Panc1 (cell line): Measurements from ENCODE around the gene DRAXIN. TPM values are rescaled to one million over a fixed set of nuclear protein-coding genes. Genes with fewer than 3 reads are reported as not detected.
A peak's percentile ranks its signal among the peaks of the same experiment; 100 is the strongest.

Source experiments
- ATAC-seq: fragments of 200-7000 bp; cut with Tn5 transposase; 2 replicates; pipeline ENCODE4 v1.9.1; 2020; ENCODE audit warnings: mild to moderate bottlenecking, moderate library complexity
- BruUV-seq: library from RNA; stranded (reverse); fragments of 400-500 nt; replicated peaks from 2 replicates; lab custom pipeline; 2021; lab: Mats Ljungman, UMichigan
- CTCF ChIA-PET: fragments of 300-600 bp; sonication (Branson Sonifier 250); formaldehyde crosslinking; loops from one replicate; lab custom pipeline; 2022; ENCODE audit warnings: antibody characterized with exemption; lab: Charles Lee
- POLR2A ChIA-PET: fragments of 300-600 bp; sonication (Branson Sonifier 250); formaldehyde crosslinking; loops from one replicate; lab custom pipeline; 2022; ENCODE audit warnings: antibody characterized with exemption; lab: Charles Lee
- DNase-seq: peaks from one replicate; pipeline ENCODE4 v3.0.0-alpha.2; 2010; ENCODE audit warnings: low read depth, low spot score
- H3K27ac ChIP-seq: 2 replicates; pipeline ENCODE4 v1.5.1; 2011; ENCODE audit warnings: mild to moderate bottlenecking, low read length, inconsistent platforms
- H3K27me3 ChIP-seq: fragments of 200-500 bp; sonication (Bioruptor generic); 2 replicates; pipeline ENCODE4 v1.6.0; 2014; ENCODE audit warnings: low read length, inconsistent platforms; ENCODE audit not compliant: control insufficient read depth, insufficient read depth
- H3K36me3 ChIP-seq: fragments of 200-500 bp; sonication (Bioruptor generic); 2 replicates; pipeline ENCODE4 v1.5.1; 2014; ENCODE audit warnings: inconsistent platforms, mild to moderate bottlenecking, low read length, moderate library complexity; ENCODE audit not compliant: control insufficient read depth, insufficient read depth
- H3K4me1 ChIP-seq: 2 replicates; pipeline ENCODE4 v1.5.1; 2011; ENCODE audit warnings: inconsistent platforms, mild to moderate bottlenecking, low read length, moderate library complexity; ENCODE audit not compliant: control insufficient read depth, insufficient read depth
- H3K4me3 ChIP-seq, 2 experiments: 2 replicates each; pipeline ENCODE4 v1.5.1; 2011 to 2012; ENCODE audit warnings: low read depth in 2 of 2, low read length in 2 of 2, mild to moderate bottlenecking in 2 of 2, inconsistent platforms in 1 of 2, moderate library complexity in 1 of 2
- H3K9me3 ChIP-seq: fragments of 200-500 bp; sonication (Bioruptor generic); 2 replicates; pipeline ENCODE4 v1.5.1; 2014; ENCODE audit warnings: low read depth, mild to moderate bottlenecking, inconsistent platforms, low read length, moderate library complexity; ENCODE audit not compliant: control insufficient read depth, insufficient read depth
- POLR2AphosphoS5 ChIP-seq: IDR thresholded peaks from 2 replicates; pipeline ENCODE4 v1.6.1; 2012; ENCODE audit warnings: mild to moderate bottlenecking, low read depth, low read length, moderate library complexity
- SIN3A ChIP-seq: IDR thresholded peaks from 2 replicates; pipeline ENCODE4 v1.6.1; 2012; ENCODE audit warnings: low read depth, mild to moderate bottlenecking, low read length, moderate library complexity, borderline replicate concordance; ENCODE audit not compliant: insufficient read depth
- TCF7L2 ChIP-seq: IDR thresholded peaks from 2 replicates; pipeline ENCODE4 v1.6.1; 2011; ENCODE audit warnings: mild to moderate bottlenecking, low read depth, low read length, inconsistent platforms
- in situ Hi-C: cut with HindIII; loops from 2 replicates; pipeline ENCODE4 v1.10.0; 2016; ENCODE audit warnings: low sequenced_read_pairs, low pct_unique_long_range_greater_than_20kb
- intact Hi-C: fragments of 100-400 bp; cut with micrococcal nuclease; formaldehyde crosslinking; loops from one replicate; pipeline ENCODE4 v1.10.0; 2022; ENCODE audit not compliant: unreplicated experiment
- total RNA-seq: library from RNA; stranded (reverse); gene quantifications from one replicate; pipeline ENCODE4 v1.2.1, GENCODE V29; 2021; ENCODE audit not compliant: unreplicated experiment
- TF ChIP-seq, protein P1 (sequence below), 2 experiments: IDR thresholded peaks; 2 replicates each; pipeline ENCODE4 v1.6.1; 2011 to 2012; ENCODE audit warnings: low read depth in 2 of 2, control low read depth in 1 of 2, low read length in 1 of 2, mild to moderate bottlenecking in 1 of 2, moderate library complexity in 1 of 2; ENCODE audit not compliant: insufficient read depth in 1 of 2
- TF ChIP-seq, protein P2 (sequence below): fragments of 450-650 bp; IDR thresholded peaks from 2 replicates; pipeline ENCODE4 v1.5.1; 2017; ENCODE audit warnings: mild to moderate bottlenecking

The DRAXIN gene
- total RNA-seq, 1 experiment from 2014 or later: 0.13 TPM

DNA sequence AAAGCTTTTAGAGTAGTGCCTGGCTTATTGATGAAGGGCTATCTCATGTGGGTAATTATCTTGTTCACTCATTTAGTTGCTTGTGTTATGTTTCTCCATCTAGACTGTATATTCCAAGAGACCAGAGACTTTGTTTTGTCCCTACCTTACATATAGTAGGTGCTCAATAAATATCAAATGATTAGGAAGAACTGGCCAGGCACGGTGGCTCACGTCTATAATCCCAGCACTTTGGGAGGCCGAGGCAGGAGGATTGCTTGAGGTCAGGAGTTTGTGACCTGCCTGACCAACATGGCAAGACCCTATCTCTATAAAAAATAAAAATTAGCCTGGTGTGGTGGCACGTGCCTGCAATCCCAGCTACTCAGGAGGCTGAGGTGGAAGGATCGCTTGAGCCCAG lies 46.2 kb upstream of the DRAXIN start:
- no peak overlapping the region for H3K4me3 ChIP-seq
- no peaks in the 10 kb centered on the region for H3K27me3 ChIP-seq
- no peaks in the 10 kb centered on the region for H3K9me3 ChIP-seq
- TF ChIP-seq, protein P1, sequence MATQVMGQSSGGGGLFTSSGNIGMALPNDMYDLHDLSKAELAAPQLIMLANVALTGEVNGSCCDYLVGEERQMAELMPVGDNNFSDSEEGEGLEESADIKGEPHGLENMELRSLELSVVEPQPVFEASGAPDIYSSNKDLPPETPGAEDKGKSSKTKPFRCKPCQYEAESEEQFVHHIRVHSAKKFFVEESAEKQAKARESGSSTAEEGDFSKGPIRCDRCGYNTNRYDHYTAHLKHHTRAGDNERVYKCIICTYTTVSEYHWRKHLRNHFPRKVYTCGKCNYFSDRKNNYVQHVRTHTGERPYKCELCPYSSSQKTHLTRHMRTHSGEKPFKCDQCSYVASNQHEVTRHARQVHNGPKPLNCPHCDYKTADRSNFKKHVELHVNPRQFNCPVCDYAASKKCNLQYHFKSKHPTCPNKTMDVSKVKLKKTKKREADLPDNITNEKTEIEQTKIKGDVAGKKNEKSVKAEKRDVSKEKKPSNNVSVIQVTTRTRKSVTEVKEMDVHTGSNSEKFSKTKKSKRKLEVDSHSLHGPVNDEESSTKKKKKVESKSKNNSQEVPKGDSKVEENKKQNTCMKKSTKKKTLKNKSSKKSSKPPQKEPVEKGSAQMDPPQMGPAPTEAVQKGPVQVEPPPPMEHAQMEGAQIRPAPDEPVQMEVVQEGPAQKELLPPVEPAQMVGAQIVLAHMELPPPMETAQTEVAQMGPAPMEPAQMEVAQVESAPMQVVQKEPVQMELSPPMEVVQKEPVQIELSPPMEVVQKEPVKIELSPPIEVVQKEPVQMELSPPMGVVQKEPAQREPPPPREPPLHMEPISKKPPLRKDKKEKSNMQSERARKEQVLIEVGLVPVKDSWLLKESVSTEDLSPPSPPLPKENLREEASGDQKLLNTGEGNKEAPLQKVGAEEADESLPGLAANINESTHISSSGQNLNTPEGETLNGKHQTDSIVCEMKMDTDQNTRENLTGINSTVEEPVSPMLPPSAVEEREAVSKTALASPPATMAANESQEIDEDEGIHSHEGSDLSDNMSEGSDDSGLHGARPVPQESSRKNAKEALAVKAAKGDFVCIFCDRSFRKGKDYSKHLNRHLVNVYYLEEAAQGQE (IDR thresholded peaks at IDR 0.05; ENCODE audit: insufficient read depth in 1 of 2, low read depth in 2 of 2, low read length in 1 of 2): no peak
- TF ChIP-seq POLR2AphosphoS5 (no peak), TCF7L2 (no peak), SIN3A (no peak)
- TF ChIP-seq, protein P2, sequence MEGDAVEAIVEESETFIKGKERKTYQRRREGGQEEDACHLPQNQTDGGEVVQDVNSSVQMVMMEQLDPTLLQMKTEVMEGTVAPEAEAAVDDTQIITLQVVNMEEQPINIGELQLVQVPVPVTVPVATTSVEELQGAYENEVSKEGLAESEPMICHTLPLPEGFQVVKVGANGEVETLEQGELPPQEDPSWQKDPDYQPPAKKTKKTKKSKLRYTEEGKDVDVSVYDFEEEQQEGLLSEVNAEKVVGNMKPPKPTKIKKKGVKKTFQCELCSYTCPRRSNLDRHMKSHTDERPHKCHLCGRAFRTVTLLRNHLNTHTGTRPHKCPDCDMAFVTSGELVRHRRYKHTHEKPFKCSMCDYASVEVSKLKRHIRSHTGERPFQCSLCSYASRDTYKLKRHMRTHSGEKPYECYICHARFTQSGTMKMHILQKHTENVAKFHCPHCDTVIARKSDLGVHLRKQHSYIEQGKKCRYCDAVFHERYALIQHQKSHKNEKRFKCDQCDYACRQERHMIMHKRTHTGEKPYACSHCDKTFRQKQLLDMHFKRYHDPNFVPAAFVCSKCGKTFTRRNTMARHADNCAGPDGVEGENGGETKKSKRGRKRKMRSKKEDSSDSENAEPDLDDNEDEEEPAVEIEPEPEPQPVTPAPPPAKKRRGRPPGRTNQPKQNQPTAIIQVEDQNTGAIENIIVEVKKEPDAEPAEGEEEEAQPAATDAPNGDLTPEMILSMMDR: no peak
- in situ Hi-C loops: no loop called here
- CTCF ChIA-PET: interaction anchor here (0.7 to 1.2 kb wide), 5 partner anchors 19 to 608 kb away, joined by 3 to 5 read pairs (median 4); partner anchors contain the start of gene FBXO6
- H3K36me3 ChIP-seq: no peaks in the 10 kb centered on the region
- no TSS peak for BruUV-seq
- ATAC-seq: no peak
- no peak overlapping the region for H3K27ac ChIP-seq
- POLR2A ChIA-PET: no interaction called here
- intact Hi-C loops: loop anchor here (10.0 kb wide), 2 partner anchors 310 to 610 kb away; no protein-coding TSS in a partner anchor
- DNase-seq: no peak
- peaks cover 10% of the 10 kb centered on the region for H3K4me1 ChIP-seq

DNA sequence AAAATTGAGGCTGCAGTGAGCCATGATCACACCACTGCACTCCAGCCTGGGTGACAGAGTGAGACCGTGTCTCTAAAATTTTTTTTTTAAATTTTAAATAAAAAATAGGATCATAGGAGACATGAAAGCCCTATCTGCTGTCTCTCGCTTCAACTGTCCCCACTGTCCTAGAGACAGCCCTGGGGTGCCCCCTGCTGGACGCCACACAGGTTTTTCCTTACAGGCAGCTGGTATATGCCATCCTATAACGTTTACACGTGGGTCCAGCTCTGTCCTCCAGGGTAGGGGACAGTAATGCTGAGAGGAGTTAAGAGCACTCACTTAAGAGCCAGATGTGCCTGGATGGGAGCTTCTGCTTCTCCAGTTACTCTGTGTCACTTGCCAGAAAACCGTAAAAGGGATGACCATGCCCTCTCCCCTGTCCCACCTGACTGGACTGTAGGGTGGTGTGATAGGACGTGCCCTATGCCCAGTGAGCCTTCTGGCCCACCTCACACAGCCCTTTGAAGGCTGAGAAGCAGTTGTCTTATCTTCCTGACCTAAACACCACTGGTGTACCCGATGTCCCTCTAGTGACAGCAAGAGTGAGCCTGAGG lies 45.7 kb upstream of the DRAXIN start:
- peak; percentile 85 for ATAC-seq
- in situ Hi-C loops (no loop called here), intact Hi-C loops (loop anchor here (10.0 kb wide), 2 partner anchors 311 to 611 kb away; no protein-coding TSS in a partner anchor)
- BruUV-seq: no TSS peak
- TF ChIP-seq POLR2AphosphoS5: no peak
- TF ChIP-seq, protein P2: peak; percentile 94
- TF ChIP-seq, protein P1 (IDR thresholded peaks at IDR 0.05; ENCODE audit: insufficient read depth in 1 of 2, low read depth in 2 of 2, low read length in 1 of 2): no peak
- DNase-seq: peak; percentile 45
- Histone ChIP-seq H3K36me3 (no peaks in the 10 kb centered on the region), H3K27ac (no peak overlapping the region), H3K9me3 (no peaks in the 10 kb centered on the region), H3K27me3 (no peaks in the 10 kb centered on the region), H3K4me3 (no peak overlapping the region), H3K4me1 (peaks cover 13% of the 10 kb centered on the region)
- POLR2A ChIA-PET: no interaction called here
- CTCF ChIA-PET: interaction anchor here (0.5 to 1.2 kb wide), 10 partner anchors 13 to 608 kb away, joined by 3 to 6 read pairs (median 3); partner anchors contain the start of gene FBXO6
